Activated T-cell treated with anti-CD3 and anti-CD28 coated beads, Interleukin-2, amount 50 U/mL, for 24 hours (primary cell): ENCODE measurements around the gene DBI.
A peak's percentile ranks its signal among the peaks of the same experiment; 100 is the strongest.

Experiments
- DNase-seq: peaks from one replicate; pipeline ENCODE4 v3.0.0-alpha.2; 2020
- H3K27ac Mint-ChIP-seq: 2 replicates; pipeline ENCODE4 v1.8.0; 2020; ENCODE audit warnings: mild to moderate bottlenecking, mixed read lengths
- H3K27me3 Mint-ChIP-seq: 2 replicates; pipeline ENCODE4 v1.8.0; 2020; ENCODE audit warnings: mixed read lengths
- H3K36me3 Mint-ChIP-seq: 2 replicates; pipeline ENCODE4 v1.8.0; 2020; ENCODE audit warnings: low read depth, mixed read lengths
- H3K4me1 Mint-ChIP-seq: 2 replicates; pipeline ENCODE4 v1.8.0; 2020; ENCODE audit warnings: low read depth, mixed read lengths
- H3K4me3 Mint-ChIP-seq: 2 replicates; pipeline ENCODE4 v1.8.0; 2020; ENCODE audit warnings: mild to moderate bottlenecking, moderate library complexity, mixed read lengths
- H3K9me3 Mint-ChIP-seq: 2 replicates; pipeline ENCODE4 v1.8.0; 2020; ENCODE audit warnings: mixed read lengths

DBI gene

GRCh38 chr2:119366649-119367471 lies at the start of gene DBI, which contains the start of gene C2orf76:
TSS of gene DBI (plus strand) at chr2:119366977. CDS start at chr2:119367052, 75 bp downstream.
TSS of gene C2orf76 (minus strand) at chr2:119366834. CDS start at chr2:119339959, 26,875 bp downstream.
- peaks cover 63% of the 10 kb centered on the region for H3K36me3 Mint-ChIP-seq
- no peaks in the 10 kb centered on the region for H3K9me3 Mint-ChIP-seq
- peaks cover 50% of the 10 kb centered on the region for H3K4me1 Mint-ChIP-seq
- peak within 1 kb of the TSS; percentile 100 for H3K4me3 Mint-ChIP-seq
- H3K27me3 Mint-ChIP-seq: no peaks in the 10 kb centered on the region
- DNase-seq: peak; percentile 95
- peak within 1 kb of the TSS; percentile 99 for H3K27ac Mint-ChIP-seq

GRCh38 chr2:119317554-119317953 lies 49.2 kb upstream of the DBI start:
- Mint-ChIP-seq H3K4me3 (no peak overlapping the region), H3K27ac (no peak overlapping the region), H3K9me3 (no peaks in the 10 kb centered on the region), H3K27me3 (no peaks in the 10 kb centered on the region), H3K4me1 (no peaks in the 10 kb centered on the region), H3K36me3 (peaks cover 7% of the 10 kb centered on the region)
- no peak for DNase-seq

- Mint-ChIP-seq H3K9me3 (no peaks in the 10 kb centered on the region), H3K27me3 (no peaks in the 10 kb centered on the region), H3K4me3 (no peak overlapping the region), H3K27ac (no peak overlapping the region), H3K36me3 (peaks cover 5% of the 10 kb centered on the region), H3K4me1 (no peaks in the 10 kb centered on the region)
- no peak for DNase-seq
Measured at GRCh38 chr2:119319593-119319992, 47.2 kb upstream of the DBI start.

- Mint-ChIP-seq H3K27me3 (no peaks in the 10 kb centered on the region), H3K9me3 (no peaks in the 10 kb centered on the region), H3K4me1 (no peaks in the 10 kb centered on the region), H3K27ac (no peak overlapping the region), H3K36me3 (no peaks in the 10 kb centered on the region), H3K4me3 (no peak overlapping the region)
- DNase-seq: no peak
Measured at GRCh38 chr2:119323459-119323858, 43.3 kb upstream of the DBI start.

- Mint-ChIP-seq H3K4me3 (no peak overlapping the region), H3K27me3 (no peaks in the 10 kb centered on the region), H3K36me3 (no peaks in the 10 kb centered on the region), H3K27ac (no peak overlapping the region), H3K4me1 (no peaks in the 10 kb centered on the region), H3K9me3 (no peaks in the 10 kb centered on the region)
- DNase-seq: no peak
Measured at GRCh38 chr2:119324685-119325270, 42.0 kb upstream of the DBI start.

GRCh38 chr2:119326938-119327337 lies 39.8 kb upstream of the DBI start:
- DNase-seq: no peak
- Mint-ChIP-seq H3K27me3 (no peaks in the 10 kb centered on the region), H3K9me3 (no peaks in the 10 kb centered on the region), H3K4me3 (no peak overlapping the region), H3K27ac (no peak overlapping the region), H3K36me3 (no peaks in the 10 kb centered on the region), H3K4me1 (no peaks in the 10 kb centered on the region)

- H3K27ac Mint-ChIP-seq: no peak overlapping the region
- no peaks in the 10 kb centered on the region for H3K4me1 Mint-ChIP-seq
- H3K36me3 Mint-ChIP-seq: no peaks in the 10 kb centered on the region
- no peaks in the 10 kb centered on the region for H3K9me3 Mint-ChIP-seq
- no peak overlapping the region for H3K4me3 Mint-ChIP-seq
- H3K27me3 Mint-ChIP-seq: no peaks in the 10 kb centered on the region
- no peak for DNase-seq
Measured at GRCh38 chr2:119327431-119327830, 39.3 kb upstream of the DBI start.

- Mint-ChIP-seq H3K27ac (no peak overlapping the region), H3K4me3 (no peak overlapping the region), H3K27me3 (no peaks in the 10 kb centered on the region), H3K4me1 (no peaks in the 10 kb centered on the region), H3K9me3 (no peaks in the 10 kb centered on the region), H3K36me3 (peaks cover 19% of the 10 kb centered on the region)
- DNase-seq: no peak
Measured at GRCh38 chr2:119332953-119333352, 33.8 kb upstream of the DBI start.

- no peaks in the 10 kb centered on the region for H3K9me3 Mint-ChIP-seq
- no peaks in the 10 kb centered on the region for H3K27me3 Mint-ChIP-seq
- peaks cover 19% of the 10 kb centered on the region for H3K36me3 Mint-ChIP-seq
- DNase-seq: no peak
- H3K4me3 Mint-ChIP-seq: no peak overlapping the region
- H3K4me1 Mint-ChIP-seq: peaks cover 3% of the 10 kb centered on the region
- H3K27ac Mint-ChIP-seq: no peak overlapping the region
Measured at GRCh38 chr2:119333360-119333759, 33.4 kb upstream of the DBI start.

GRCh38 chr2:119333833-119334232 lies 32.9 kb upstream of the DBI start:
- peaks cover 7% of the 10 kb centered on the region for H3K4me1 Mint-ChIP-seq
- no peaks in the 10 kb centered on the region for H3K27me3 Mint-ChIP-seq
- H3K9me3 Mint-ChIP-seq: no peaks in the 10 kb centered on the region
- DNase-seq: no peak
- no peak overlapping the region for H3K27ac Mint-ChIP-seq
- no peak overlapping the region for H3K4me3 Mint-ChIP-seq
- peaks cover 19% of the 10 kb centered on the region for H3K36me3 Mint-ChIP-seq

- H3K27me3 Mint-ChIP-seq: no peaks in the 10 kb centered on the region
- DNase-seq: no peak
- H3K9me3 Mint-ChIP-seq: no peaks in the 10 kb centered on the region
- H3K4me3 Mint-ChIP-seq: no peak overlapping the region
- peaks cover 21% of the 10 kb centered on the region for H3K36me3 Mint-ChIP-seq
- H3K27ac Mint-ChIP-seq: no peak overlapping the region
- H3K4me1 Mint-ChIP-seq: peaks cover 18% of the 10 kb centered on the region
Measured at GRCh38 chr2:119337749-119338148, 29.0 kb upstream of the DBI start.

- Mint-ChIP-seq H3K9me3 (no peaks in the 10 kb centered on the region), H3K36me3 (peaks cover 21% of the 10 kb centered on the region), H3K27me3 (no peaks in the 10 kb centered on the region), H3K4me1 (peaks cover 18% of the 10 kb centered on the region), H3K27ac (no peak overlapping the region), H3K4me3 (no peak overlapping the region)
- no peak for DNase-seq
Measured at GRCh38 chr2:119338272-119338671, 28.5 kb upstream of the DBI start.

GRCh38 chr2:119338826-119339561 lies 27.8 kb upstream of the DBI start:
- H3K36me3 Mint-ChIP-seq: peaks cover 16% of the 10 kb centered on the region
- peaks cover 18% of the 10 kb centered on the region for H3K4me1 Mint-ChIP-seq
- no peak for DNase-seq
- no peaks in the 10 kb centered on the region for H3K27me3 Mint-ChIP-seq
- H3K9me3 Mint-ChIP-seq: no peaks in the 10 kb centered on the region
- H3K27ac Mint-ChIP-seq: peak overlapping the region; percentile 69
- no peak overlapping the region for H3K4me3 Mint-ChIP-seq

- Mint-ChIP-seq H3K27ac (no peak overlapping the region), H3K27me3 (no peaks in the 10 kb centered on the region), H3K4me3 (no peak overlapping the region), H3K4me1 (peaks cover 18% of the 10 kb centered on the region), H3K36me3 (peaks cover 14% of the 10 kb centered on the region), H3K9me3 (no peaks in the 10 kb centered on the region)
- DNase-seq: no peak
Measured at GRCh38 chr2:119339562-119339923, 27.2 kb upstream of the DBI start.

GRCh38 chr2:119341684-119342083 lies 25.1 kb upstream of the DBI start:
- peaks cover 18% of the 10 kb centered on the region for H3K4me1 Mint-ChIP-seq
- H3K36me3 Mint-ChIP-seq: peaks cover 4% of the 10 kb centered on the region
- H3K27ac Mint-ChIP-seq: no peak overlapping the region
- no peak for DNase-seq
- no peak overlapping the region for H3K4me3 Mint-ChIP-seq
- H3K9me3 Mint-ChIP-seq: no peaks in the 10 kb centered on the region
- no peaks in the 10 kb centered on the region for H3K27me3 Mint-ChIP-seq
